HG03060 (cell line): ENCODE data around the gene SEMA3A.
"Not testable (repeated sequence)": the region's sequence is repeated elsewhere in the genome, so short reads cannot be mapped to it uniquely, and the experiment has no call there.

Experiments used
- ATAC-seq: cut with Tn5 transposase; IDR thresholded peaks from one replicate; pipeline ENCODE4 v1.9.1; 2021; ENCODE audit warnings: low read depth, moderate number of reproducible peaks; ENCODE audit not compliant: unreplicated experiment

SEMA3A gene

DNA sequence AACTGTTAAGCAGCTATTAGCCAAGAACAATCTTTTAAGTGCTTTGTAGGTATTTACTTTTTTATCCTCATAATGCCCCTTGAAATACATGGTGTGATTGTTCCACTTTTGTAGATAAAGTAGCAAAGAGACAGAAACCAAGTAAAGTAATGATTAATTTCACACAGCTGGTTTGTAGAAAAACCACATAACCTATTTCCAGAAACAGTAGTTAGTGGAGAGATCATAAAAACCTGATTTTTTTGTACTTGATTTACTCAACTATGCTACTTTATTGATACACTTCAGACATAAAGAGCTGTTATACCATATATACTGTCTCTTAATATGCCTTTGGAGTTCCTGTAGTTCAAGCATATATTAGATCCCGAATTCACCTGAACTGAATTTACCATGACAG, 118.4 kb downstream of the SEMA3A start:
- no peak for ATAC-seq

DNA sequence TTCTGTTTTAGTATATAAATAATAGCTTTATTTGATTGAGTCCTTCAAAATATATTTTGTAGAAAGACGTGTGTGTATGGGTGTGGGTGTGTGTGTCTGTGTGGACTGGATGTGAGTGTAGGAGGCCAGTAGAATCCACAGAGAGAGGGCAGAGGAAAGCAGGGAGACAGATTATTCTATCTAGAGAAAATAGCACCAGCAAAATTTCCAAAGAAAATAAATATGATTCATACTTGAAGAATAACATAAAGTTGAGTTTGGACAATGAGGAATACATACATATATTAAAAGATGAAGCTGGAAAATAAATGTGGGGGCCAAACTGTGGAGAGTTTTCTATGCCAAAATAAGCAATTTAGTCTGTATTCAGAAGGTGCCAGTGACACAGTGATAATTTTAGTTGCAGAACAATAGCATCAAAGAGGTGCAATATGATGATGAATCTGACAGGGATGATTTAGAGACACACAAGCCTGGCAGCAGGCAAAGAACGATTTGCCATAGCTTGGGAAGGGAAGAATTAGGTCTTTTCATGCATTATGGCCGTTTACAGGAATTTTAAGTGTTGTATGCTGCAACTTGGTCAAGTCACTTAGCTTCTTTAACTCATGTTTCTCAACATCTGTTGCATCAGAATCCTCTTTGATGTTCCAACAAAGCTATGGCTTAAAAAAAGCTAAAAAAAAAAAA, 121.3 kb downstream of the SEMA3A start:
- ATAC-seq: no peak

DNA sequence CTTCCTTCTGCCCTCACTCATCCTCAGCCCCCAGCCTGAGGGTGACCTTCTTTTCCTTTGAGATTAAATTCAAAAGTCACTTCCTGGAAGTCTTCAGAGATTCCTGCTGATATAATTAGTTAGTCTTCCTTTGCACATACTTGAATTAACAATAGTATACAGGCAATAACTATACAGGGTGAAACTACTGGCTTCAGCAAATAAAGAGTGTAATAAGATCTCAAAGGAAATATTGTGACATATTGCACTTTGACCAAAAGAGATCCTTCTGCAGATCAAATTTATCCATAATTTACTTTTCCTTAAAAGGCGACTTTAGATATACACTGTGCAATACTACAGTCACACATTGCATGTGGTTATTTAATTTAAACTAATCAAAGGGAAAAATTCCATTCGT, 123.8 kb downstream of the SEMA3A start:
- ATAC-seq: no peak

DNA sequence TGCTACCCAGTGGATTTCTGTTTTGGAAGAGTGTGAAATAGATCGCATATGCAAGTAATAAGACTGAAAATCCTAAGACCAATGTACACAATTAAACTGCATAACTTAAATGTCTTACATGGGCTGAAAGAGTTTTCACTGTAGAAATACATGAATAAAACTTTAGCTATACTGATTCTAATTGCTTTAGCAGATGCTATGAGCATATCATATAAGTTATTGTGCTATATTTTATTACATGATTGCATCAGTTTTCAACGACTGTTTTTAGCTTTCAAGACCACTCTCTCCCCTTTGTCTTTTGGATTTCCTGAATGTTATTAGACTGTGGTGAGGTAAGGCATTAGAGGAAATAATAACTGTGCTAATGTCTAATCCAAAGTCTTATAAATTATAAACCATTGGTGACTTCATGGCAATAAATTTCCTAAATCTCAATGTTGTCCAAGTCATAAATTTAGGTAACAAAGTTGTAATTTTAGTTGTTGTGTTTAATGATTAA, 124.5 kb downstream of the SEMA3A start:
- ATAC-seq: no peak

DNA sequence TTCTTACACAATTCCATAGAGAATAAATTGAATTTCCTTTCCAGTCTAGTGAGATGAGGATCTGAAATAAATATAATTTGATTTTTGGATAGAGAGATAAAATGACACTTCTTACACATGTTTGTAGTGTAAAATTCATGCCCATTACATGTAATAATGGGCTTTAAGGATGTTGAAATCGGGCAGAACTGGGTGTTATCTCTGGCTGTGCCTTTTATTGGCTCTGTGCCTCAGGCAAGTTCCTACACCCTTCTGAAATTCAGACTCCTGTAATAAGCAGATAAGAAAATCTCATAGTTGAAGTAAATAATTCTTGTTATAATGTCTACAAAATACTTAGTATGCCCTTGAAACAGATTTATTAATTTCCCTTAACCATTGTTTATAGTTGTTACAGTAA, 125.6 kb downstream of the SEMA3A start:
- ATAC-seq: no peak

DNA sequence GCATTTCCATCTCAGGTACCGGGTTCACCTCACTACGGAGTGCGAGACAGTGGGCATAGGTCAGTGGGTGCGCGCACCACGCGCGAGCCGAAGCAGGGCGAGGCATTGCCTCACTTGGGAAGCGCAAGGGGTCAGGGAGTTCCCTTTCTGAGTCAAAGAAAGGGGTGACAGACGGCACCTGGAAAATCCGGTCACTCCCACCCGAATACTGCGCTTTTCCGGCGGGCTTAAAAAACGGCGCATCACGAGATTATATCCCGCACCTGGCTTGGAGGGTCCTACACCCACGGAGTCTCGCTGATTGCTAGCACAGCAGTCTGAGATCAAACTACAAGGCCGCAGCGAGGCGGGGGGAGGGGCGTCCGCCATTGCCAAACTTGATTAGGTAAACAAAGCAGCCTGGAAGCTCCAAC, 132.1 kb downstream of the SEMA3A start:
- not testable (repeated sequence) for ATAC-seq

DNA sequence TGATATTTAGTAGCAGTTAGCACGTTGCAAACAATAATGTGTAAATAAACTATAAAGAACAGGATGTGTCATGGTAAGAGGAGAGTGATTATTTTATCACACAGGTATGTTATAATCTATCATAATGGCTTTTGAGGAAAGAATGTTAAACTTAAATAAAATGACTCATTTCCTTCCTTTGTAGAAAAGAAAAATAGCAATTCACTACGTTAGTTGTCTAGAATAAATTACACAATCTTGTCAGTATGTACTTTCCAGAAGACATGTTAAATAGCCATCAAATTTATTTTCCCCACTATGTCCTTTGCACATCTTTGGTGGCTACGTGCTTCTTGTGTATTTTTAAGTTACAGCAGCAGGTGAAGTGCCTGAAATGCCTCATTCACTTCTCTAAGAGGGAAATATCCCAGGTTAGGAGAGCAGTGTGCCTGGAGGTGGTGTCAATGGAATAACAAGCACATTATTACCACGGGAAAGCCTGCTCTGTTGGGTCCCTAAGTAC, 133.8 kb downstream of the SEMA3A start:
- no peak for ATAC-seq

DNA sequence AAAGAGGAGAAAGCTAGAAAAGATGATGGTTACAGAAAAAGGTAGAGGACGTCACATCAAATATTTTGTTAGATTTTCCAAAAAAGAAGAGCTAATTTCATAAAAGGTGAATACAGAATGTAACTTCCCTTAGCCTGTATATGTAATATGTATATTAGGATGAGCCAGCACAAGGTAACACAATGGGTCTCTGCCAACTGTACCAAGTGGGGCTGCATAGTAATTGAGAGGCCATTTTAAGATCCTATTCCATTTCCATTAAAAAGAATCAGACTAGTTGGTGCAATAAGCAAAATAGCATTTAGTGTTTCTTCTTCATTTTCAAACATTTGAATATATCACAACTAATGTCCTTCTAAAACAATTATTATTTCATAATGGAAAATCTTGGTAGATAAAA, 134.6 kb downstream of the SEMA3A start:
- ATAC-seq: no peak

DNA sequence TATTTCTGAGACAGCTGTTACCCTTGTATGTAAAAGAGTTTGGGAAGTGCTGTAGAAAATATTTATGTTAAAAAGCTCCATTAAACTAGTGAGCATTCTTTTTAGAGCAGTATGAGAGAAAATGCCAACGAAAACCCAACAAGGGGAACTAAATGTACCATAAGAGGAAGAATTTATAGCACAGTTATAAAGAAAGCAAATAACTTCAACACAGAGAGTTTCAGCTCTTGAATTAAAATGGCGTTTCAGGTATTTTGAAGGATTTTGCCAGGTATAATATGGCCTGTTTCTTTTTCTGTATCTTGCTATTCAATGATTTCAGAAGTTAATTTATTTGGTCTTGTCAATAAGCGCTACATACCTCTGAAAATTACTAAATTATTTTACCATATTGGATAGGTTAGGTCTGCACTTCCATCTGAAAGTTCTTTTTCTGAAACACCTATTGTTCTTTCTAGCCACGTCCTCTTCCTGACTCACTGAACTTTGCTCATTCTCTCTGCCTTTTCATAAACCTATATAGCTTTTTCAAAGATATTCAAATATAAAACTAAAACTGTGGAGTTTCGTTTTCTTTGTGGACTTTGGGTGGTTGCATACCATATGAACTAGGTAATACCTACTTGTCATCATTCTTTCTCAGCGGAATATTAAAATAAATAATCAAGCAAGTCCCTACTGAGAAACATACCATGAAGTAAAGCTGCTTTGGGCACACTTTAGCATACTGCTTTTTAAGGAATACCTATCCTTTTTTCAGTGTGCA, 136.1 kb downstream of the SEMA3A start:
- no peak for ATAC-seq

DNA sequence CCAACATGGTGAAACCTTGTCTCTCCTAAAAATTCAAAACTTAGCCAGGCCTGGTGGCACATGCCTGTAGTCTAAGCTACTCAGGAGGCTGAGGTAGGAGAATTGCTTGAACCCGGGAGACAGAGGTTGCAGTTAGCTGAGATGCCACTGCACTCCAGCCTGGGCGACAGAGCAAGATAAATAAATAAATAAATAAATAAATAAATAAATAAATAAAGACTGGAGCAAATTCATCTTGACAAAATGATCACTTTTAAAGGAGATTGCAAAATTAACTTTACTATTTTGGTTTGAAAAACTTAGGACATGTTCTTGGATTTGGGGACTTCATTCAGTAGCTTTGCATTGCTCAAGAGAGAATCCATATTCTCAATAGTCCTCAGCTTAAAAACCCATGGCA, 137.0 kb downstream of the SEMA3A start:
- ATAC-seq: no peak

DNA sequence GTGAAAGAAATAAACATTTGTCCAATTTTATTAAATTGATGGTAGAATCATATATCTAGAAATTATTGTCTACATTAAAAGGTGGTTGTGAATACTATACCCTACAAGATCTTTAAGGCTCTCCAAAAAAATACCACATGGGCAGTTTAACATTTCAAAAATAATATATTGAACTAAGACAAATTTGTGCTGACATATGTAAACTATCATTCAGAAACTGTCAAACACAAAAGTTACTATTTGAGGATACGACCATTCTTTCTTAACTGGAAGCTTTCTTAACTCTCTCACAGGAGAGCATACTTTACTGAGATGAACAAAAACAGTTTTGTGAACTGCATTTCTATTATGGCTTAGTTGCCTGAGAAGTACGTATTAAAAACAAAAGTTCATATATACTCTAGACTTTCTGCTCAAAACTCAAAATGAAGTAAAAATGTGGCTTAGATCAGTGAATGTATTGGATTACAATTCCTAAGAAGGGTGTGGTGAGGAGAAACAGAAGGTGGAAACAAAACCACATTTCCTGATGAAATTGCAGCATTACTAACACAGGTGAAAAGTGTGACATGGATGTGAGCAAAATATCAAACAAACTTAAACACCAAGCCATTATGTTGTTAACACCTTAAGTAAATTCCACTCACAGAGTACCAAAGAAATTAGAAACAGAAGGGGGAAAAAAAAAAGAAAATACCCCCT, 138.5 kb downstream of the SEMA3A start:
- ATAC-seq: no peak

DNA sequence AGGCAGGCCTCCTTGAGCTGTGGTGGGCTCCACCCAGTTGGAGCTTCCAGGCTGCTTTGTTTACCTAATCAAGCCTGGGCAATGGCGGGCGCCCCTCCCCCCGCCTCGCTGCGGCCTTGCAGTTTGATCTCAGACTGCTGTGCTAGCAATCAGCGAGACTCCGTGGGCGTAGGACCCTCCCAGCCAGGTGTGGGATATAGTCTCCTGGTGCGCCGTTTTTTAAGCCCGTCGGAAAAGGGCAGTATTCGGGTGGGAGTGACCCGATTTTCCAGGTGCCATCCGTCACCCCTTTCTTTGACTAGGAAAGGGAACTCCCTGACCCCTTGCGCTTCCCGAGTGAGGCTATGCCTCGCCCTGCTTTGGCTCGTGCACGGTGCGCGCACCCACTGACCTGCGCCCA, 139.4 kb downstream of the SEMA3A start:
- not testable (repeated sequence) for ATAC-seq

DNA sequence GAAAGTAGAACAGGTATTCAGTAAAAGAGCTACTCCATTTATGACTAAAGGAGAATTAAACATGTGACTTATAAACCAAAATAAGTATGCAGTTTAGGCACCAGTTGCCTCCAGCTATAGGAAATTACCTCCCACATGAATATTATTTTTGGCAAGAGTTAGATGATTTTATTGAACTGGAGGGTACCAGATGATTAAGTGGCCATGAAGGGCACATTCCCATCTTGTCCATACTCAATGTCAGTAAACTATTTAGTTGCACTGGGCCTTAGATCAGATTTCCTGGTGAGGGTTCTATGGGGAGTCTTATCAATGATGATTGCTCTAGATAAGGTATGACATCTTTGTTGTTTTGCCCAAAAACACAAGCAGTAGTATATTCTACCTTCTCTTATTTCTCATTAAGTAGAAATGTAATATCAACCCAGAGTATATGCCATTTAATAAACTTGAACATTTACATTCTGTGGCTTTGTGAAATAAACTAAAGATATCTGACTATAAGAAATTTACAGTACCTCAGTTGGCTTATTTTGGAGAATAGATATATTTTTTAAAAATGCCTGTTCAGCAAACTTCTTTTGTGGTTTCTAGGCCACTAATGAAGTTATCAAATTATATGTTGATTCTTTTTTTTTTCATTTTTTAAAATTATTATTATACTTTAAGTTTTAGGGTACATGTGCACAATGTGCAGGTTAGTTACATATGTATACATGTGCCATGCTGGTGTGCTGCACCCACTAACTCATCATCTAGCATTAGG, 145.3 kb downstream of the SEMA3A start:
- no peak for ATAC-seq

DNA sequence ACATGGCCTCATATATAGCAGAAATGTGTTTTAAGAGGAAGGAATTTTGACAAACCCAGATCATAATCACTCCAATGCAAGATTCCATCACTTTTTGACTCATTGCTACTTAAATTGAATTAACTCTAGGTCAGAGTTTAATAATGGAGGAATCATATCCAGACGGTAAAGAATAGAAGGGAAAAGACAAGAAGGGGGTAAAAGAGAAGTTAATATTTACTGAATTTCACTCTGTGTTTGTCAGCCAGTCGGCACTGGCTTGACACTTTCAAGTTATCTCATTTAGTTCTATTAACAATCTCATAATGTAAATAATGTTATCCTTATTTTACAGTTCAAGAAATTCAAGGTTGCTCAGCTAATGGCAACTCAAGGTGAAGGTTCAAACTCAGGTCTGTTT, 147.5 kb downstream of the SEMA3A start:
- no peak for ATAC-seq

DNA sequence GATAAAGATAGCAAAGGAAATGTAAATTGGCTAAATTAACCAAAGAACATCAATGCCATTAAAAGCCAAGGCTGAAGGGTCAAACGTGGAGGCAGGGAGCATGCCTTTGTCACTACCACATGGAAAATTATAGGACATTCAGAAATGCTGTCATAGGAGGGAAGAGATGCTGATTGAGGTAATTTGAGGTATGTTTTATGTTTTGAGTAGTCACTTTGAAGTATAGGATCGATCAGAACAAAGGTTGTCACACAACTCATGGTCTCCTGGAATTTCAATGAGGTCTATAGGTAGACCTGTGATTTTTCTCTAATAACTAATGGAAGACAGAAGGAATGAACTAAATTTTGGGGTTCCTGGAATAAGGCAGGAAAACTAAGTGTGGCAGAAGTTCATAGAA, 149.8 kb downstream of the SEMA3A start:
- ATAC-seq: no peak

DNA sequence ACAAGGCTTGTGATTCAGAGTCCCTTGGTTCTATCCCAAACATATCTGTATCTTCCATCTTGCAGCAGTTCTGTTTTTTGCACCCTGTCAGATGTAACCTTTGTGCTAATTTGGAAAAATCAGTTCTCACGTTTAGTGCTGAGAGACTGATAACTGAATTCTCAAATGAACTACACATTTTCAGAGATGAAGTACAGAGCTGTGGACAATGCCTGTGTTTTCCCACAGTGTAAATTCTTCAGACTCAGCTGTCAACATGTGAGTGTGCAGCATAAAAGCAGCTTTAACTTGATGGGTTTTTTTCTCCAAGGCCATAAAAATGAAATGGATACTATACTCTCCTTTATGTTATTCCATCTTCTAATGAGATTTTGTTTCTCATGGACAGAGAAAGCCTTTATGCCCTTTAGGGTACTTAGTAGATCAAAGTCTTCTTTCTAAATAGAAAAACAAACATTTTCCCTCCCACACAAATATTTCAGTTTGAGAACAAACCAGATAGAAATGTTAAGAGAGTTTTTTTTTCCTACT, 150.9 kb downstream of the SEMA3A start:
- no peak for ATAC-seq

DNA sequence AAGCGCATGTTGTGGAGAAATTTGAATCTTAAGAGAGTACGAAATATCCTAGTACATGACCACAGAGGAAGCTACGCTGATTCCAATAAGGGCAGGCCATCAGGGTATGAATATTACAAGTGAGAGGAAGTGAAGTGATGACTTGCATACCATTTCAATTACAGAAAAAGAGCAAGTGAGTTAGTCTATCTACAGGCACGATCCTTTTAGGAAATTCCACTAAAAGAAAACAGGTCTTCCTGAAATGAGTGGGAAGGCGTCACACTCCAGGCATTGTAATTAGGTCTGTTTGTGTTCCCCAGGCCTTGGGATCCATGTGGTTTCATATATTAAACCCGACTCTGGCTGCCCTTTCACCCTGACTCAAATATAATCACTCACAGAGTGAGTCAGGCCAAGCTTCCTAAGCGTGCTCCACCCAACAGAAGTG, 152.5 kb downstream of the SEMA3A start:
- no peak for ATAC-seq

DNA sequence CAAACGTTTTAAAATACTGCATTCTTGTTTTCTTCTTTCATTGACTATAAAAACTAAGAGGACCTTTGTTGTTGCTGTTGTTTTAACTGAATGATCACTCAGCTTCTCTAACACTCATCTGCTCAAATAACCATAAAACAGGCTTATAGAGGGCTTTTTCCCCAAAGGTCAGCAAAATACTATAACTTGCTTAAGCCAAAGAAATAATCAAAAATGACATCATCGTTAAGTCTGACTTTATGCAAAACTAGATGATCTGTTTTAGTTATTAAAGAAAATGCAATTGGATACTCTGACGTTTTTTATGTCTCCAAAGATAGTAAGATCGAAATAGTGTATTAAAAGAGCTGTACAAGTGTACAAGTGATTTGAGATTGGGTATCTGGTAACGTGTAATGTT, 152.9 kb downstream of the SEMA3A start:
- no peak for ATAC-seq

DNA sequence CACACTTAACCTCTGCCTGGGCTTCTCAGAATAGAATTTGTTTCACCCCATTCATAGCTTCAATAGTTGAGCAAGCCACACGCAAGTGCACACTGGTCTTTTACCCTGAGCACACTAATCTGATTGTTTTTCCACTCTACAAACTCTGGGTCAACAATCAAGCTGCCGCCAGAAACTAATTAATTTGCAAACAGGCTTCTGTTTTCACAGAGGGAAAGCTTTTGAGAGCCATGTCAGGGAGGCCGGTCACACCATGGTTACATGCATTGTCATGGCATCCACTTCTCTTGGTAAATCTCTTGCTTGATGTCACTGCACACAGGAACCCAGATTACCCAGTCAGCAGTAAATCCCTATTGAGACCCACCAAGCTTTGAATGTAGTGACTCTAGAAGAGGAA, 154.2 kb downstream of the SEMA3A start:
- ATAC-seq: no peak

DNA sequence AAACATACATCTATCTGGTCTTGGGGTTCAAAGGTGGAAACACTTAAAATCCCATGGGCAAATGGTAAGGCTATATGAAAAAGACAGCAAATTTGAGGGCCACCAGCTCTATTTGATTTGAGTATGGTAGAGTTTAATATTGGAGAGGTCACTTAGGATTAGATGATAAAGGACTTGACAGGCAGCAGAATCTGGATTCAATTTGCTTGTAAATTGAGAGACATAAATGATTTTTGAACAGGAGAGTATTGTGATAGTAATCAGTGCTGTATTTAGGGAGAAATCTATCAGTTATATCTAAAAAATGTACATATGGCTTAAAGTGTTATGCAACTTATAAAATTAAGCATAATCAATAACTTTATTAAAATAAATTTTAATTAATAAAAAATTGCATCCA, 155.2 kb downstream of the SEMA3A start:
- no peak for ATAC-seq
